HCT116 (cell line): ENCODE measurements around the gene AUTS2. TPM values are rescaled to one million over a fixed set of nuclear protein-coding genes. Genes with fewer than 3 reads are reported as not detected.

Experiments
- ATAC-seq: fragments of 200-7000 bp; cut with Tn5 transposase; 2 replicates; pipeline ENCODE4 v1.9.1; 2020; ENCODE audit warnings: mild to moderate bottlenecking, moderate library complexity
- BruUV-seq: library from RNA; stranded (reverse); fragments of 400-500 nt; replicated peaks from 2 replicates; lab custom pipeline; 2021; lab: Mats Ljungman, UMichigan
- CTCF ChIA-PET: fragments of 300-600 bp; sonication (Branson Sonifier 250); formaldehyde crosslinking; loops from one replicate; lab custom pipeline; 2021; ENCODE audit warnings: antibody characterized with exemption; lab: Charles Lee
- POLR2A ChIA-PET: fragments of 300-600, 350-600 bp; sonication (Branson Sonifier 250); formaldehyde crosslinking; loops from one replicate; lab custom pipeline; 2021; ENCODE audit warnings: antibody characterized with exemption; lab: Charles Lee
- RAD21 ChIA-PET, 2 experiments: fragments of 300-600 bp; sonication (Branson Sonifier 250); formaldehyde crosslinking; loops; one replicate each; lab custom pipeline; 2023; ENCODE audit warnings: low total read pairs in 2 of 2; ENCODE audit not compliant: uncharacterized antibody in 2 of 2, unreplicated experiment in 2 of 2, low non-redundant PET in 1 of 2; lab: Charles Lee
- DNase-seq: peaks from one replicate; pipeline ENCODE4 v3.0.0-alpha.2; 2010; ENCODE audit warnings: low read depth, low spot score
- H2AFZ ChIP-seq: fragments of 200-600 bp; shearing (Covaris generic), sonication (generic); 2 replicates; pipeline ENCODE4 v1.6.1; 2017; ENCODE audit warnings: low read depth, mixed run types, mixed read lengths, antibody characterized with exemption, low read length; ENCODE audit not compliant: poor library complexity, severe bottlenecking
- H3K27ac ChIP-seq: 2 replicates; pipeline ENCODE4 v1.5.1; 2012; ENCODE audit warnings: low read depth, low read length
- H3K27me3 ChIP-seq: fragments of 200-600 bp; sonication (generic); 2 replicates; pipeline ENCODE4 v1.6.1; 2016; ENCODE audit warnings: mixed run types, low read length, mixed read lengths; ENCODE audit not compliant: insufficient read depth
- H3K36me3 ChIP-seq, 2 experiments: fragments of 200-500 bp in 1 of 2; fragments of 200-600 bp in 1 of 2; sonication (Bioruptor generic) in 1 of 2; sonication (generic) in 1 of 2; 2 replicates each; pipeline versions ENCODE4 v1.5.1 to v1.6.1; 2014 to 2016; ENCODE audit warnings: low read length in 2 of 2, inconsistent platforms in 1 of 2, mixed read lengths in 1 of 2, mixed run types in 1 of 2; ENCODE audit not compliant: insufficient read depth in 2 of 2, control insufficient read depth in 1 of 2
- H3K4me1 ChIP-seq, 2 experiments: fragments of 200-600 bp in 1 of 2; sonication (generic) in 1 of 2; 2 replicates each; pipeline versions ENCODE4 v1.5.1 to v1.6.1; 2012 to 2017; ENCODE audit warnings: low read length in 2 of 2, inconsistent platforms in 1 of 2, mild to moderate bottlenecking in 1 of 2, mixed read lengths in 1 of 2, mixed run types in 1 of 2, moderate library complexity in 1 of 2; ENCODE audit not compliant: insufficient read depth in 2 of 2, control insufficient read depth in 1 of 2
- H3K4me2 ChIP-seq: fragments of 200-600 bp; sonication (generic); 2 replicates; pipeline ENCODE4 v1.6.1; 2017; ENCODE audit warnings: mixed run types, low read length, mixed read lengths
- H3K4me3 ChIP-seq, 2 experiments: fragments of 200-600 bp in 1 of 2; sonication (generic) in 1 of 2; replicated peaks in 1 of 2; 2 replicates each; pipeline ENCODE4 v1.5.1; 2011 to 2016; ENCODE audit warnings: low read length in 2 of 2, control low read depth in 1 of 2, low read depth in 1 of 2, mild to moderate bottlenecking in 1 of 2, mixed read lengths in 1 of 2, mixed run types in 1 of 2
- H3K79me2 ChIP-seq: fragments of 200-600 bp; sonication (generic); 2 replicates; pipeline ENCODE4 v1.6.1; 2017; ENCODE audit warnings: mild to moderate bottlenecking, mixed run types, low read length, moderate library complexity, mixed read lengths; ENCODE audit not compliant: insufficient read depth
- H3K9ac ChIP-seq: fragments of 200-600 bp; sonication (generic); 2 replicates; pipeline ENCODE4 v1.6.1; 2016; ENCODE audit warnings: low read length, mixed read lengths
- H3K9me2 ChIP-seq: fragments of 200-600 bp; sonication (generic), shearing (Covaris generic); 2 replicates; pipeline ENCODE4 v1.6.1; 2017; ENCODE audit warnings: mixed run types, mild to moderate bottlenecking, moderate library complexity; ENCODE audit not compliant: insufficient read depth
- H3K9me3 ChIP-seq, 2 experiments: fragments of 200-500 bp in 1 of 2; fragments of 200-600 bp in 1 of 2; sonication (Bioruptor generic) in 1 of 2; sonication (generic) in 1 of 2; 2 replicates each; pipeline ENCODE4 v1.6.1; 2014 to 2017; ENCODE audit warnings: low read length in 2 of 2, mixed read lengths in 2 of 2, inconsistent platforms in 1 of 2, low read depth in 1 of 2, mild to moderate bottlenecking in 1 of 2, mixed run types in 1 of 2, moderate library complexity in 1 of 2; ENCODE audit not compliant: control insufficient read depth in 1 of 2, insufficient read depth in 1 of 2
- H4K20me1 ChIP-seq: fragments of 200-600 bp; sonication (generic), shearing (Covaris generic); 2 replicates; pipeline ENCODE4 v1.6.1; 2017; ENCODE audit warnings: mixed run types, mild to moderate bottlenecking, moderate library complexity; ENCODE audit not compliant: insufficient read depth
- EZH2 ChIP-seq: fragments of 200-600 bp; sonication (generic); IDR thresholded peaks from 2 replicates; pipeline ENCODE4 v1.6.1; 2017; ENCODE audit warnings: antibody characterized with exemption, mixed run types
- FOSL1 ChIP-seq: IDR thresholded peaks from 2 replicates; pipeline ENCODE4 v1.6.1; 2012; ENCODE audit warnings: low read depth
- JUND ChIP-seq: IDR thresholded peaks from 2 replicates; pipeline ENCODE4 v1.6.1; 2012
- POLR2AphosphoS5 ChIP-seq: IDR thresholded peaks from 2 replicates; pipeline ENCODE4 v1.6.1; 2011; ENCODE audit warnings: mild to moderate bottlenecking, low read depth, low read length, moderate library complexity
- YY1 ChIP-seq: IDR thresholded peaks from 2 replicates; pipeline ENCODE4 v1.6.1; 2011; ENCODE audit warnings: low read length, low read depth, moderate library complexity, mild to moderate bottlenecking; ENCODE audit not compliant: insufficient replicate concordance; ENCODE audit errors: extremely low read depth
- ZFX ChIP-seq: fragments of 450-650 bp; IDR thresholded peaks from 2 replicates; pipeline ENCODE4 v1.6.1; 2017
- intact Hi-C: fragments of 100-400 bp; cut with micrococcal nuclease; formaldehyde crosslinking; loops from 2 replicates; pipeline ENCODE4 v1.10.0; 2022
- total RNA-seq: library from RNA; stranded (reverse); gene quantifications from one replicate; pipeline ENCODE4 v1.2.1, GENCODE V29; 2021; ENCODE audit not compliant: unreplicated experiment
- TF ChIP-seq, protein P1 (sequence below): IDR thresholded peaks from 2 replicates; pipeline ENCODE4 v1.6.1; 2012; ENCODE audit warnings: low read depth

AUTS2 gene
- total RNA-seq, 1 experiment from 2014 or later: 0.93 TPM

DNA sequence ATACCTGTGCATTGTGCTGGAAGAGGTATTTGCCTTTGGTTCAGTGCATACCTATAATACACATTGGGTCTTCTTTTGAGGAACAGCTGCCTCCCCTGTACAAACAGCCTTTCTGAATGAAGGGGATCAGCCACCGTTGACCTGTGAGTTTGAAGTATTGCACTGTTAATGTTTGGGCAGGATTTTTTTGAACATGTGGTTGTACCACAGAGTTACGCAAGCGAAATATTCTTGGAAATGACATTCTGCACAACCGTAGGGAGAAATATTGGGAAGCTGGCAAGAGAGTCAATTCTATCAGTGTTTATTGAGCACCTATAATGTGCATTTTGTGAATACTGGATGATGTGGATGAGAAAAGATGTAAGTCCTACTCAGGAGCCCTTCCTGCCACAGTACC, 270.6 kb downstream of the AUTS2 start:
- no peak for ATAC-seq

More for the DNA sequence above, 270.6 kb downstream of the AUTS2 start:
- RAD21 ChIA-PET: no interaction called here
- no peak overlapping the region for H3K4me3 ChIP-seq
- no peak overlapping the region for H3K9ac ChIP-seq
- no peak overlapping the region for H3K27ac ChIP-seq
- no peak for DNase-seq
- H4K20me1 ChIP-seq: no peaks in the 10 kb centered on the region
- TF ChIP-seq FOSL1: no peak
- TF ChIP-seq JUND: no peak
- TF ChIP-seq YY1: no peak
- TF ChIP-seq, protein P1, sequence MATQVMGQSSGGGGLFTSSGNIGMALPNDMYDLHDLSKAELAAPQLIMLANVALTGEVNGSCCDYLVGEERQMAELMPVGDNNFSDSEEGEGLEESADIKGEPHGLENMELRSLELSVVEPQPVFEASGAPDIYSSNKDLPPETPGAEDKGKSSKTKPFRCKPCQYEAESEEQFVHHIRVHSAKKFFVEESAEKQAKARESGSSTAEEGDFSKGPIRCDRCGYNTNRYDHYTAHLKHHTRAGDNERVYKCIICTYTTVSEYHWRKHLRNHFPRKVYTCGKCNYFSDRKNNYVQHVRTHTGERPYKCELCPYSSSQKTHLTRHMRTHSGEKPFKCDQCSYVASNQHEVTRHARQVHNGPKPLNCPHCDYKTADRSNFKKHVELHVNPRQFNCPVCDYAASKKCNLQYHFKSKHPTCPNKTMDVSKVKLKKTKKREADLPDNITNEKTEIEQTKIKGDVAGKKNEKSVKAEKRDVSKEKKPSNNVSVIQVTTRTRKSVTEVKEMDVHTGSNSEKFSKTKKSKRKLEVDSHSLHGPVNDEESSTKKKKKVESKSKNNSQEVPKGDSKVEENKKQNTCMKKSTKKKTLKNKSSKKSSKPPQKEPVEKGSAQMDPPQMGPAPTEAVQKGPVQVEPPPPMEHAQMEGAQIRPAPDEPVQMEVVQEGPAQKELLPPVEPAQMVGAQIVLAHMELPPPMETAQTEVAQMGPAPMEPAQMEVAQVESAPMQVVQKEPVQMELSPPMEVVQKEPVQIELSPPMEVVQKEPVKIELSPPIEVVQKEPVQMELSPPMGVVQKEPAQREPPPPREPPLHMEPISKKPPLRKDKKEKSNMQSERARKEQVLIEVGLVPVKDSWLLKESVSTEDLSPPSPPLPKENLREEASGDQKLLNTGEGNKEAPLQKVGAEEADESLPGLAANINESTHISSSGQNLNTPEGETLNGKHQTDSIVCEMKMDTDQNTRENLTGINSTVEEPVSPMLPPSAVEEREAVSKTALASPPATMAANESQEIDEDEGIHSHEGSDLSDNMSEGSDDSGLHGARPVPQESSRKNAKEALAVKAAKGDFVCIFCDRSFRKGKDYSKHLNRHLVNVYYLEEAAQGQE: no peak
- TF ChIP-seq EZH2: no peak
- no peak for TF ChIP-seq ZFX
- no peak for TF ChIP-seq POLR2AphosphoS5
- intact Hi-C loops: no loop called here
- no peak overlapping the region for H2AFZ ChIP-seq
- H3K9me2 ChIP-seq: no peaks in the 10 kb centered on the region
- no peaks in the 10 kb centered on the region for H3K36me3 ChIP-seq
- H3K27me3 ChIP-seq: no peaks in the 10 kb centered on the region
- peaks cover 7 to 28% of the 10 kb centered on the region in 2 experiments; a peak in 3 of 4 replicates for H3K9me3 ChIP-seq
- H3K79me2 ChIP-seq: no peaks in the 10 kb centered on the region
- CTCF ChIA-PET: no interaction called here
- no peaks in the 10 kb centered on the region for H3K4me1 ChIP-seq
- no TSS peak for BruUV-seq
- H3K4me2 ChIP-seq: no peak overlapping the region
- POLR2A ChIA-PET: no interaction called here
